CD1c-positive myeloid dendritic cell (primary cell): ENCODE results near the gene C11orf87.

Experiments used
- DNase-seq: peaks from one replicate; pipeline ENCODE4 v3.0.0-alpha.2; 2016; ENCODE audit errors: extremely low spot score

Gene C11orf87

GRCh38 chr11:109443052-109443451 lies 21.1 kb downstream of the C11orf87 start:
- DNase-seq = no peak

GRCh38 chr11:109454857-109455256 lies 32.9 kb downstream of the C11orf87 start:
- no peak for DNase-seq
